ENCODE results near the gene NOP9.

The NOP9 gene, protein sequence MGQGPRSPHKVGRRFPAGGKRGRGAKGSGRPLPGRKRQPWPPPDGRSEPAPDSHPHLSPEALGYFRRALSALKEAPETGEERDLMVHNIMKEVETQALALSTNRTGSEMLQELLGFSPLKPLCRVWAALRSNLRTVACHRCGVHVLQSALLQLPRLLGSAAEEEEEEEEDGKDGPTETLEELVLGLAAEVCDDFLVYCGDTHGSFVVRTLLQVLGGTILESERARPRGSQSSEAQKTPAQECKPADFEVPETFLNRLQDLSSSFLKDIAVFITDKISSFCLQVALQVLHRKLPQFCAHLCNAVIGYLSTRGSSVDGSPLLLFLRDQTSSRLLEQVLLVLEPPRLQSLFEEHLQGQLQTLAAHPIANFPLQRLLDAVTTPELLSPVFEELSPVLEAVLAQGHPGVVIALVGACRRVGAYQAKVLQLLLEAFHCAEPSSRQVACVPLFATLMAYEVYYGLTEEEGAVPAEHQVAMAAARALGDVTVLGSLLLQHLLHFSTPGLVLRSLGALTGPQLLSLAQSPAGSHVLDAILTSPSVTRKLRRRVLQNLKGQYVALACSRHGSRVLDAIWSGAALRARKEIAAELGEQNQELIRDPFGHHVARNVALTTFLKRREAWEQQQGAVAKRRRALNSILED

DNA sequence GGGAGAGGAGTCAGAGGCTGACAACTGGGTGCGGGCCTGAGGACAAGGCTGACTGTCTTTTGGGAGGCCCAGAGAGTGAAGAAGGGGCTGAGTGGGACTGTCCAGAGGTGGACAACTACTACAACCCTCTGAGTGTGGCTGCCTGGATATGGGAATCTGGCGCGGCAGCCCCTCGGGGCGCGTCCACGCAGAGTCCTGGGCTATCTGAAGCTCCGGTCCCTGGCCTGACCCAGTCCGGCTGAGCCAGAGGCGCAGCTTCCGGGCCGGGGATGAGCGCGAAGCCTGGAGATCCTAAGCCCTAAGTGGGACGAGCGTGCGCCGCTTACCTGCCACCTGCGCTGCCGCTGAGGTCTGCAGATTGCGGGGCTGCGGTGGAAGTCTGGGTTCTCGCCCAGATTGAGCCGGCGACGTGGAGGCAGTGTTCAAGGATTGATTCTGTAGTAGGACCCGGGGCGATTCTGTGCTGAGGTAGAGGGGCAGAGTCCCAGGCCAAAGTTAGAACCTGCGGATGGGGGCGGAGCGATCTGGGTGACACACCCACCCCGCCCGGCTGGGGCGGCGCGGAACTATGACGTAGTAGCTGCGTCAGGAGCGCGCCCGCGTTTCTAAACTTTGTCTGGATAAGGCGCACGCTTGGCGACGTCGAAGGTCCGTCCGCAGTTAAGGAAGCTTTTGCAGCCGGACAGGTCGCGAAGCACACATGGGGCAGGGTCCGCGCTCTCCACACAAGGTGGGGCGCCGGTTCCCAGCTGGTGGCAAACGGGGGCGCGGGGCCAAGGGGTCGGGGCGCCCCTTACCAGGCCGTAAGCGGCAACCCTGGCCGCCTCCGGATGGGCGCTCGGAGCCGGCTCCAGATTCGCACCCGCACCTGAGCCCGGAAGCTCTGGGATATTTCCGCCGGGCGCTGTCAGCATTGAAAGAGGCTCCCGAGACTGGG is at the start of gene NOP9, which contains the start of gene DHRS1:
TSS of gene NOP9 (plus strand) at position 596 of the 937 bp plus-strand sequence. CDS start at position 701, 105 bp downstream.
TSS of gene DHRS1 (minus strand) at position 526 of the 937 bp plus-strand sequence. CDS start 674 bp downstream, outside the sequence.
- H3K27ac Mint-ChIP-seq (ENCODE audit: low read depth), result peak within 1 kb of the TSS; percentile 92
- peak within 1 kb of the TSS; percentile 90 for H3K4me3 Mint-ChIP-seq
- H3K36me3 Mint-ChIP-seq (ENCODE audit: insufficient read depth), result peaks cover 45% of the 10 kb centered on the region
- H3K27me3 Mint-ChIP-seq, result no peaks in the 10 kb centered on the region
- peak; percentile 90 to 92 for DNase-seq (ENCODE audit: low spot score in 2 of 2)
- H3K9me3 Mint-ChIP-seq, result no peaks in the 10 kb centered on the region
- ATAC-seq (replicated peaks; ENCODE audit: extremely low read depth, poor library complexity, severe bottlenecking), result peak; percentile 82
- peaks cover 41% of the 10 kb centered on the region for H3K4me1 Mint-ChIP-seq

DNA sequence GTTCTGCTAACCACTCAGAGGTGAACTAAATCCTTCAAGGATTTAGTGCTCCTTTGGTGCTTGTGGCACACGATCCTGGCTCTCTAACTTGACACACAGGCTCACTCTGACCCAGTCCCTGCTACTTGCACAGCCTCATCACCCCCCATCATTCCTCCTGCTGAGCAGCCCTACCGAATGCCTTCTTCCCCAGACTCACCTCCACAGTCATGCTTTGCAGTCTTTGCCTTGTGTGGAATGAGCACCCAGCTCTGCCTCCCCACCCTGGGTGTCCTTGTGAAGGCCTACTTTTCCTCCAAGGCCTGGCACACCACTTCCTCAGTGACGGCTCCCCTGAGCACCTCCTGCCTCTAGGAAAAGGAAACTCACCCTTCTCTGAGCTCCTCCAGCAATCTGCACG is 49.3 kb upstream of the NOP9 start:
- DNase-seq (ENCODE audit: low spot score in 2 of 2) (no peak), ATAC-seq (replicated peaks; ENCODE audit: extremely low read depth, poor library complexity, severe bottlenecking) (no peak)
- Mint-ChIP-seq H3K27me3 (no peaks in the 10 kb centered on the region), H3K4me3 (no peak overlapping the region), H3K27ac (ENCODE audit: low read depth) (peak overlapping the region; percentile 12), H3K36me3 (ENCODE audit: insufficient read depth) (peaks cover 4% of the 10 kb centered on the region), H3K9me3 (no peaks in the 10 kb centered on the region), H3K4me1 (peaks cover 14% of the 10 kb centered on the region)

DNA sequence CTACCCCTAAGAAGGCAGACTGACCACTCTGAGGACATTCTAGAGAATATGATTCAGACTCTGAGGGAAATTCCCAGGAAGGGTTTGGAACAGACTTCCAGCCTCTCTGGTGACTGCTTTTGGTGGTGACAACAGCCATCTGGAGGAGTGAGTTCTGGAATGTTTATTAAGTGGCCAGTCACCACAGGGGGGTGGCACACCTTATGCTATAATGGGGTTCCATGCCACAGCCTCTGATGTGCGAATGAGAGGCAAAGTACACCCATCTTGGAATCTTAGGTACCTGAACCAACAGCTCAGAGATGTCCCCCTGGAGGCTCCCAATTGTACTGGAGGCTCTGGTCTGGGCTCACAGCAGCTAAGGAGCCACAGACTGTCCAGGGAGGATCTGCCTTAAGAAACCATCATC is 47.8 kb upstream of the NOP9 start:
- peaks cover 4% of the 10 kb centered on the region for H3K36me3 Mint-ChIP-seq (ENCODE audit: insufficient read depth)
- no peak overlapping the region for H3K4me3 Mint-ChIP-seq
- no peak overlapping the region for H3K27ac Mint-ChIP-seq (ENCODE audit: low read depth)
- peaks cover 11% of the 10 kb centered on the region for H3K4me1 Mint-ChIP-seq
- H3K9me3 Mint-ChIP-seq, result no peaks in the 10 kb centered on the region
- no peaks in the 10 kb centered on the region for H3K27me3 Mint-ChIP-seq
- DNase-seq (ENCODE audit: low spot score in 2 of 2) (no peak), ATAC-seq (replicated peaks; ENCODE audit: extremely low read depth, poor library complexity, severe bottlenecking) (no peak)

DNA sequence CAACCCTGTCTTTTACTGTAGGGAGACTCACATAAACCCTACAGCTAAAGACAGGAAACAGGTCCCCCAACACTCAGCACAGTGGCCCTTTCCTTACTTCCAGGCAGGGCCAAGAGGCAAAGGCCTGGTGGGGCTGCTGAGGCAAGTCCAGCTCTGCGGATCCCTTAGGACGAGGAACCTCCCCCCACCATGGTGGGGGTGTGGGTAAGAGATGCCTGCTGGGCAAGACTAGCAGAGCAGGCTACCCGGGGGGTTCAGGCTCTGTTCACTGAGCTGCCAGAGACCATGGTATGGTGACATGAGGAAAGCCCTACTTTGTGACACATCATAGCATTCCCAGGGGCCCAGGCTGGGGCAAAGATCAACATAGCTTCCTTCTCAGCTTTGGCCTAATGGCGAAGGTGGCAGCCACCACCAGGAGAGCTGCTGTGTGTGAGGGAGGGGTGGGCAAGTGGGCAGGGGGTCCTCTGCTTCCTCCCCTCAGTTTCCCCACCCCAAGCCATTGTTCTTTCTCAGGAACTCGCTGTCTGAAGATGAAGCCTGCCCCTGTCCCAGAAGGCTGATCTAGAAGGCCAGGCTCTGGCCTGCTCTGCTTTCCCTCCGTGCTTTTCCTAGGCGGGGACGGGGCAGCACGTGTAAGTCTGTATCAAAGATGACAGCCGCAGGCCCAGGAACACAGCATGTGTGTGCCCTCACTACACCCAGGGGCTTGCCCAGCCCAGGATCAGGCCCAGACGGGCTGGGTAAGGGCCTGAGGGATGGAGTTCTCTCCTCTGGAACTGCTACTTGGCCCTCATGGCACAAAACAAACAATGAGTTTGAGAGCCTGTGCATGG is 47.1 kb upstream of the NOP9 start:
- ATAC-seq (replicated peaks; ENCODE audit: extremely low read depth, poor library complexity, severe bottlenecking), result no peak
- DNase-seq (ENCODE audit: low spot score in 2 of 2), result no peak
- Mint-ChIP-seq H3K9me3 (no peaks in the 10 kb centered on the region), H3K27ac (ENCODE audit: low read depth) (no peak overlapping the region), H3K36me3 (ENCODE audit: insufficient read depth) (peaks cover 5% of the 10 kb centered on the region), H3K4me3 (no peak overlapping the region), H3K4me1 (peaks cover 4% of the 10 kb centered on the region), H3K27me3 (no peaks in the 10 kb centered on the region)

DNA sequence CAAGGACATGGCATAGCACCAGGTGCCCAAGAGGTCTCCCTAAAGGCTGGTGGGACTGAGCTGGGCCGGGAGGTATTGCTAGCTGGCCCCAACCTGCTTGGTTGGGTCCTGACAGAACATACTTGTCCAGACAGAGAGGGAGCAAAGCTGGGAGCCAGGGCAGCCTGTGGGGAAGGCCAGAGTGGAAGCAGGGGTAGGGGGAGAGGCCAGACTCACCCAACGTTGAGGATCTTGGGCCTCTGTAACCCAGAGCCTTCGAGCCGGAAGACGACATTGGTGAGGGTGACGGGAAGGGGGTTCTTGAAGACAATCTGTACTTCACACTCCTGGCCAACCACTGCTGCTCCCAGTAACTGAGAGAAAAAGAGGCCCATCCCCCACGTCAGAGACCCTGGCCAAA is 45.7 kb upstream of the NOP9 start:
- DNase-seq (ENCODE audit: low spot score in 2 of 2) (no peak), ATAC-seq (replicated peaks; ENCODE audit: extremely low read depth, poor library complexity, severe bottlenecking) (no peak)
- Mint-ChIP-seq H3K4me3 (no peak overlapping the region), H3K9me3 (no peaks in the 10 kb centered on the region), H3K27me3 (no peaks in the 10 kb centered on the region), H3K4me1 (no peaks in the 10 kb centered on the region), H3K27ac (ENCODE audit: low read depth) (no peak overlapping the region), H3K36me3 (ENCODE audit: insufficient read depth) (peaks cover 5% of the 10 kb centered on the region)

DNA sequence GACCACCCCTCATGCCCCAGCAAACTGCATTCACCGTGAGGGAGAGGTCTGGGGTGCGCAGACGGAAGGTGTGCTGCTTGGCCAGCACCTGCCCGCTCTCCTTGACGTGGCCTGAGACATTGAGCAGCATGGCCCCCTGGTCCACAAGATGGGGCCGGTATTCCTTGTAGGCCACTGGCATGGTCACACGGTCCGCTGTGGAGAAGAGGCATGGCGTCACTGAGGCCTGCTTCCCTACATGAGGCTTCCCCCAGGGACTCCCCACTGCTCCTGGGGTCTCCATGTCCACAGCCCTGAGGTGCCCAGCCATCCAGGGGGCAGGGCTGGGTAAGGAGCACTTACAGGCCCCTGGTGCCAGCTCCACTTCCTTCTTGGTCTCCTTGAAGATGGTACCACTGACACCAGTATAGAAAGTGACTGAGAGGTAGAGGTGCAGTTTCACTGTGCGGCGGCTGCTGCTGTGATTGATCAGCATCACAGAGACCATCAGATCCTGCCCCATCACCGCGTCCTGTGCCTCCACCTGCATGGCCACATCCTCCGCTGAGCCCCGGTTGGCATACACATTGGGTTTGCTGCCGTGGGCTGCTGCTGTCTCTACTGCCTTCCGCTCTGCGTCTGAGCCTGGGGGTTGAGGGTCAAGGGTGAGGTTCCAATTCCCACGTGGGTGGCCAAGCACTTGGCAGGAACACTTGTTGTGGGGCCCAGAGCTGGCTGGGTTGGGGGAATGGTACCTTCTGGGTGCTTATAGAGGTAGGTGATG is 44.8 kb upstream of the NOP9 start:
- Mint-ChIP-seq H3K27ac (ENCODE audit: low read depth) (no peak overlapping the region), H3K27me3 (no peaks in the 10 kb centered on the region), H3K36me3 (ENCODE audit: insufficient read depth) (peaks cover 3% of the 10 kb centered on the region), H3K9me3 (no peaks in the 10 kb centered on the region), H3K4me1 (no peaks in the 10 kb centered on the region), H3K4me3 (no peak overlapping the region)
- no peak for ATAC-seq (replicated peaks; ENCODE audit: extremely low read depth, poor library complexity, severe bottlenecking)
- no peak for DNase-seq (ENCODE audit: low spot score in 2 of 2)

GRCh38 chr14:24255438-24255837 is 44.2 kb upstream of the NOP9 start:
- ATAC-seq (replicated peaks; ENCODE audit: extremely low read depth, poor library complexity, severe bottlenecking) (no peak), DNase-seq (ENCODE audit: low spot score in 2 of 2) (no peak)
- H3K27me3 Mint-ChIP-seq, result no peaks in the 10 kb centered on the region
- H3K9me3 Mint-ChIP-seq, result no peaks in the 10 kb centered on the region
- H3K4me1 Mint-ChIP-seq, result no peaks in the 10 kb centered on the region
- no peak overlapping the region for H3K27ac Mint-ChIP-seq (ENCODE audit: low read depth)
- peaks cover 3% of the 10 kb centered on the region for H3K36me3 Mint-ChIP-seq (ENCODE audit: insufficient read depth)
- no peak overlapping the region for H3K4me3 Mint-ChIP-seq

- Mint-ChIP-seq H3K9me3 (no peaks in the 10 kb centered on the region), H3K36me3 (ENCODE audit: insufficient read depth) (peaks cover 3% of the 10 kb centered on the region), H3K27me3 (no peaks in the 10 kb centered on the region), H3K4me3 (no peak overlapping the region), H3K27ac (ENCODE audit: low read depth) (no peak overlapping the region), H3K4me1 (no peaks in the 10 kb centered on the region)
- DNase-seq (ENCODE audit: low spot score in 2 of 2) (no peak), ATAC-seq (replicated peaks; ENCODE audit: extremely low read depth, poor library complexity, severe bottlenecking) (no peak)
Measured at GRCh38 chr14:24255931-24256711, 43.5 kb upstream of the NOP9 start.

DNA sequence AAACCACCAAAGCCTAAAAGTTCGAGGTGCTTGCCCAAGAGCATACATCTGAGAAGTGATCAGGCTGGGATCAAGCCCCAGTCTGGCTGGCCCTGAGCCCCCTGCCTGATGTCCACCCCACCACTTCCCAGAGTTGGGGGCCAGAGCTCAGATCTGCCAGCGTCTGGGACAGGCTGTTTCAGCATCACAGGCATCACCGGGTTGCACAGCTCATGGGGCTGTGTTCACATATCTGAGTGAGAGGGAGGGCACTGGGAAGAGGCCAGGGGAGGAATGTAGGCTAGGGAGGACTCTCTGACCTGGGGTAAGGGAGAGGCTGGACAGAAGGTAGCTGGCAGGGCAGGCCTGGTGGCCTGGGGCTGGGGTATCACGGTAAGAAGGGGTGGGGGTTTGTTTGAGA is 42.7 kb upstream of the NOP9 start:
- Mint-ChIP-seq H3K4me1 (no peaks in the 10 kb centered on the region), H3K36me3 (ENCODE audit: insufficient read depth) (peaks cover 3% of the 10 kb centered on the region), H3K4me3 (no peak overlapping the region), H3K9me3 (no peaks in the 10 kb centered on the region), H3K27me3 (no peaks in the 10 kb centered on the region), H3K27ac (ENCODE audit: low read depth) (no peak overlapping the region)
- ATAC-seq (replicated peaks; ENCODE audit: extremely low read depth, poor library complexity, severe bottlenecking) (no peak), DNase-seq (ENCODE audit: low spot score in 2 of 2) (no peak)

GRCh38 chr14:24258119-24258518 is 41.5 kb upstream of the NOP9 start:
- ATAC-seq (replicated peaks; ENCODE audit: extremely low read depth, poor library complexity, severe bottlenecking), result no peak

More at GRCh38 chr14:24258119-24258518, 41.5 kb upstream of the NOP9 start:
- no peak overlapping the region for H3K4me3 Mint-ChIP-seq
- H3K36me3 Mint-ChIP-seq (ENCODE audit: insufficient read depth), result peaks cover 3% of the 10 kb centered on the region
- H3K4me1 Mint-ChIP-seq, result no peaks in the 10 kb centered on the region
- H3K9me3 Mint-ChIP-seq, result no peaks in the 10 kb centered on the region
- DNase-seq (ENCODE audit: low spot score in 2 of 2), result no peak
- H3K27me3 Mint-ChIP-seq, result no peaks in the 10 kb centered on the region
- H3K27ac Mint-ChIP-seq (ENCODE audit: low read depth), result no peak overlapping the region
